NT2/D1 (cell line): ENCODE data around the gene FN1.
"Not testable (repeated sequence)": the region's sequence is repeated elsewhere in the genome, so short reads cannot be mapped to it uniquely, and the experiment has no call there.

Experiments
- DNase-seq: peaks from one replicate; pipeline ENCODE4 v3.0.0-alpha.2; 2011; ENCODE audit warnings: low read depth, low spot score
- H3K27me3 ChIP-seq: 2 replicates; pipeline ENCODE4 v1.6.0; 2011; ENCODE audit warnings: mild to moderate bottlenecking; ENCODE audit not compliant: insufficient read length, insufficient read depth
- H3K36me3 ChIP-seq: 2 replicates; pipeline ENCODE4 v1.6.1; 2011; ENCODE audit warnings: mild to moderate bottlenecking, low read length, mixed read lengths; ENCODE audit not compliant: insufficient read depth, insufficient read length
- H3K4me1 ChIP-seq: 2 replicates; pipeline ENCODE4 v1.5.1; 2011; ENCODE audit not compliant: insufficient read depth, insufficient read length
- H3K4me3 ChIP-seq: 2 replicates; pipeline ENCODE4 v1.5.1; 2011; ENCODE audit warnings: low read depth; ENCODE audit not compliant: insufficient read length
- H3K9ac ChIP-seq: 2 replicates; pipeline ENCODE4 v1.6.0; 2011; ENCODE audit warnings: low read depth; ENCODE audit not compliant: insufficient read length
- H3K9me3 ChIP-seq: 2 replicates; pipeline ENCODE4 v1.5.1; 2011; ENCODE audit warnings: mild to moderate bottlenecking, low read length; ENCODE audit not compliant: insufficient read depth
- SUZ12 ChIP-seq: IDR thresholded peaks from 2 replicates; pipeline ENCODE4 v1.6.1; 2011; ENCODE audit not compliant: insufficient read length, insufficient read depth; ENCODE audit errors: extremely low read depth
- YY1 ChIP-seq: IDR thresholded peaks from 2 replicates; pipeline ENCODE4 v1.6.1; 2011; ENCODE audit not compliant: insufficient read length, insufficient read depth
- ZNF274 ChIP-seq: IDR thresholded peaks from 2 replicates; pipeline ENCODE4 v1.6.1; 2011; ENCODE audit warnings: mild to moderate bottlenecking, low read depth, low read length

FN1 gene

DNA sequence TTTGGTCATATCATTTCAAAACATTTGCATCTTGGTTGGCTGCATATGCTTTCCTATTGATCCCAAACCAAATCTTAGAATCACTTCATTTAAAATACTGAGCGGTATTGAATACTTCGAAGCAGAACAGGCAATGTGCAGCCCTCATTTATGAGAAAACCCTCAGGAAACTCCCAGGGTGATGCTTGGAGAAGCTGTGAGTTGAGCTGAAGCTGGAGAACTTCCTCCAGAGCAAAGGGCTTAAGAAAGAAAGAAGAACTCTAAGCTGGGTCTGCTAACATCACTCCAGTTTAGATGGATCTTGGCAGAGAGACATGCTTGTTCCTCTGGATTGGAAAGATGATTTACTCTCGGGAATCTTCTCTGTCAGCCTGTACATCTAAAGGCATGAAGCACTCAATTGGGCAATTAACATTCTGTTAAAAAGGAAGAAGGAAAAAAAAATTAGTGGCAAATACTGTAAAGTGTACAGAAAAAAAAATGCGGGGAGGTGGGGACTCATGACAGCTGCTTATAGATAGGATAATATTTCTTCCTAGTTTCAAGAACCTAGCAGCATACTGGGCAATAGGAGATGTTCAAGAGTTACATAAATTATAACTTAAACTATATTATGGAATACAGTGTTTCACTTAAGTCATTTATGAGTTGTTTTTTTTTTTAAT, 74.5 kb downstream of the FN1 start:
- Histone ChIP-seq H3K4me1 (no peaks in the 10 kb centered on the region), H3K9ac (no peak overlapping the region), H3K4me3 (no peak overlapping the region), H3K27me3 (no peaks in the 10 kb centered on the region), H3K9me3 (no peaks in the 10 kb centered on the region), H3K36me3 (peaks cover 78% of the 10 kb centered on the region)
- DNase-seq, result no peak
- no peak for TF ChIP-seq ZNF274
- no peak for TF ChIP-seq SUZ12
- TF ChIP-seq YY1, result no peak

DNA sequence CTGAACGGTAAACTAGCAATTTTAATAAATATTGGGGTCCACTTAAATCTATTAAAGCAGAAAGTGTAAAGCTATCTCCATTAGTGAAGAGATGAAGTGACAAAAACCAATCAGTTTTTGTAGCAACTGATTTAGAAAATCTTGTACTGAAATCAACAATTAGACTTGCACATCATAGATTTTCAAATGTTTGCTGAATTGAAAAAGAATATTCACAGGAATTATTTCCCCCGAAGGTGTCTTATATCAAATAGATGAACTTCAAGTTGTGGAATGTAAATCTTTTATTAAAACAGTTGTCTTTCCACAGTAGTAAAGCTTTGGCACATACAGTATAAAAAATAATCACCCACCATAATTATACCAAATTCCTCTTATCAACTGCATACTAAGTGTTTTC, 75.3 kb downstream of the FN1 start:
- no peak for TF ChIP-seq YY1
- TF ChIP-seq SUZ12, result no peak
- no peak for TF ChIP-seq ZNF274
- Histone ChIP-seq H3K9ac (no peak overlapping the region), H3K9me3 (no peaks in the 10 kb centered on the region), H3K36me3 (peaks cover 80% of the 10 kb centered on the region), H3K4me3 (no peak overlapping the region), H3K4me1 (no peaks in the 10 kb centered on the region), H3K27me3 (no peaks in the 10 kb centered on the region)
- DNase-seq, result no peak

DNA sequence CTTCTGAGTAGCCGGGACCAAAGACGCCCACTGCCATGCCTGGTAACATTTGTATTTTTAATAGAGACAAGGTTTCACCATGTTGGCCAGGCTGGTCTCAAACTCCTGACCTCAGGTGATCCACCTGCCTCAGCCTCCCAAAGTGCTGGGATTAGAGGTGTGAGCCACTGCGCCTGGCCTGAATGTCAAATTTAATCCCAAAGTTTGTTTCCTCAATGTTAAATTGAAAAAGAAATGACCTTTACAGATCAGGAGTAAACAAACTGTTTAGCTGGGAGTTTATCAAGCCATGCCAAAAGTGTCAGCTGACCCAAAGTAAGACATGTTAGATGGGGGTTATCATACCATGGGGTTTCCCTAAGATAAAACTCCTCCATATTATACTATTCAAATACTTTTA, 75.8 kb downstream of the FN1 start:
- H3K9me3 ChIP-seq, H3K4me3 ChIP-seq, DNase-seq, H3K4me1 ChIP-seq, H3K27me3 ChIP-seq, H3K9ac ChIP-seq: not testable (repeated sequence)
- peaks cover 75% of the 10 kb centered on the region for H3K36me3 ChIP-seq

DNA sequence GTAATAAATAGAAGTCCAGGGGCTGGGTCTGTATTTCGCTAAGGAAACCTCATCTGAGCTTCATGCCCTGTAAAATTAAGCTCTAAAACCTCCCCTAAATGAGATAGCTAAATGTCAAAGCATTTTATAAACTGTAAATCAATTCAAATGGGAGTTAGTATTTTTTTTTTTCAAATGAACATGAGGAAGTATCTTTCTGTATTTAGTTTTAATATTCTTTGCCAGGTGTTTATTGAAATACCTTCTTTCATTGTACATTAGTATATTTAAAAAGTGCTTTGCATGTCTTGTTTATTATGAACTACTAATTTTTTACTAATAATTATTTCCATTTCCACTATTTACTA, 76.3 kb downstream of the FN1 start:
- Histone ChIP-seq H3K36me3 (peaks cover 74% of the 10 kb centered on the region), H3K27me3 (no peaks in the 10 kb centered on the region), H3K4me3 (no peak overlapping the region), H3K4me1 (no peaks in the 10 kb centered on the region), H3K9ac (no peak overlapping the region), H3K9me3 (no peaks in the 10 kb centered on the region)
- TF ChIP-seq SUZ12 (no peak), YY1 (no peak), ZNF274 (no peak)
- DNase-seq, result no peak

DNA sequence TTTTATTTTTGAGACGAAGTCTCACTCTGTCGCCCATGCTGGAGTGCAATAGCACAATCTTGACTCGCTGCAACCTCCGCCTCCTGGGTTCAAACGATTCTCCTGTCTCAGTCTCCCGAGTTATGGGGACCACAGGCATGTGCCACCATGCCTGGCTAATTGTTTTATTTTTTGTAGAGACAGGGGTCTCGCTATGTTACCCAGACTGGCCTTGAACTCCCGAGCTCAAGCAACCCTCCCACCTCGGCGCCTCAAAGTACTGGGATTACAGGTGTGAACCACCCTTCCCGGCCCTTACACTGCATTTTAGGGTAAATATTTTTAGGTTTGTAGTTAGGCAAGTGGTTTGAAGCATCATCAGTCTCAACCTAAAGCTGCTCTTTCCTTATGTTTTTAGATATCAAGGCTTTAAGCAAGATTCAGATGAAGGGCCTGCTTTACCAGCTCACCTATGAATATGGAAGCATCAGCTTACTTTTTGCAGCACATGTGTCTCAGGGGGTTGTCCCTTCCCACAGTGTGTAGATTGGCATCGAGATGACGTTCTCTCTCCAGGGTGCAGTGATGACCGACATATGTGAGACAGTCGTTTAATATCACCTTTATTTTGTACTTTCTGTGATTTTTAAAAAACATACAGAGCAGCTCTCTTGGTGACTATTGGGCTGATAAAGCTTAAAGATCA, 76.8 kb downstream of the FN1 start:
- Histone ChIP-seq H3K9me3 (no peaks in the 10 kb centered on the region), H3K4me1 (no peaks in the 10 kb centered on the region), H3K36me3 (peaks cover 70% of the 10 kb centered on the region), H3K9ac (no peak overlapping the region), H3K4me3 (no peak overlapping the region), H3K27me3 (no peaks in the 10 kb centered on the region)
- no peak for TF ChIP-seq YY1
- no peak for TF ChIP-seq ZNF274
- TF ChIP-seq SUZ12, result no peak
- no peak for DNase-seq

DNA sequence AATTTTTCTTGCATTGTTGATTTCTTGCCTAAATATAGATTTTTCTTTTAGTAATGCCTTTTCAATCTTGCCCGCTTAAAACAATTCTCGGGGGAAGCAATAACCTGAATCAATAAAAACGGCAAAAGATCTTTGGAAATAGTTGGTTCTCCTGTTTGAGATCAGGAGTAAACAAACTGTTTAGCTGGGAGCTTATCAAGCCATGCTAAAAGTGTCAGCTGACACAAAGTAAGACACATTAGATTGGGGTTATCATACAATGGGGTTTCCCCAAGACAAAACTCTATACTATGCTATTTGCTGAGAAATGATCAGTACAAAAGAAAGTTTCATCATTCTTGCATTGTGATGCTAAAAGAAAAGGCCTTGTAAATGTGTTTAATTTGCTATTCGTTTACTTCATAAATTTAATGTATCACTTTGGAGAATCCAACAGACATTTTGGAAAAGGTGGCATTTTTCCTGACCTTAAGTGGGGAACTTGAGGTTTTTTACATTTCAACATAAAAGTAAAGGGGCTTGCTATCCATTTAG, 77.5 kb downstream of the FN1 start:
- Histone ChIP-seq H3K36me3 (peaks cover 66% of the 10 kb centered on the region), H3K9ac (no peak overlapping the region), H3K27me3 (no peaks in the 10 kb centered on the region), H3K4me3 (no peak overlapping the region), H3K4me1 (no peaks in the 10 kb centered on the region), H3K9me3 (no peaks in the 10 kb centered on the region)
- DNase-seq, result no peak
- TF ChIP-seq SUZ12 (no peak), ZNF274 (no peak), YY1 (no peak)

DNA sequence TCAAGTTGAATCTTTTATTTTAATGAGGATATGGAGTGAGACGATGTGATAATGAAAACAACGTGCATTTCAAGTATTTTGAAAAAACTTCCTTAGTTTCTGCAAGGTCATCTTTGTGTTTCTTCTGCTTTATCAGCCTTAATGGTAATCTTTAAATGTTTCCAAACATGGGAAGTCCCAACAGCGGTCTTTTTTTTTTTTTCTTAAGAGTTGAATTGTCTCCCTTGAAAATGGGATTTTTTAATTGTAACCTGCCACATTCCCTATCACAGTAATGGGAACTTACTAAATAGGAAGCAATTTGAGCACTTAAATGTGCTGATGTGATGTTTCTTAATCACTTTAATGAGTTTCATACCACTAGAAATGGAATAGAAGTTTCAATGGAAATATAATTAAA, 78.2 kb downstream of the FN1 start:
- Histone ChIP-seq H3K4me3 (no peak overlapping the region), H3K4me1 (no peaks in the 10 kb centered on the region), H3K9ac (no peak overlapping the region), H3K27me3 (no peaks in the 10 kb centered on the region), H3K9me3 (no peaks in the 10 kb centered on the region), H3K36me3 (peaks cover 59% of the 10 kb centered on the region)
- no peak for DNase-seq
- no peak for TF ChIP-seq ZNF274
- TF ChIP-seq SUZ12, result no peak
- no peak for TF ChIP-seq YY1
